Activated CD4-positive, alpha-beta T cell treated with anti-CD3 and anti-CD28 coated beads, Interleukin-10, Interleukin-2, amounts not matched to agents 100 ng/mL and 50 ng/mL, durations not matched to agents 16 hours and 8 hours (primary cell): Measurements from ENCODE around the gene GRB14.
"Not testable (repeated sequence)": the region's sequence is repeated elsewhere in the genome, so short reads cannot be mapped to it uniquely, and the experiment has no call there.

Experiments used
- DNase-seq: peaks from one replicate; pipeline ENCODE4 v3.0.0-alpha.2; 2020

GRB14 gene

GRCh38 chr2:164620873-164621763, at the start of gene GRB14:
Gene GRB14, minus strand, starts transcription at chr2:164621482. Its CDS starts 173 bp downstream, at chr2:164621309.
- no peak for DNase-seq

GRCh38 chr2:164669291-164669690, 48.0 kb upstream of the GRB14 start:
- no peak for DNase-seq

- no peak for DNase-seq
These were observed 46.3 kb upstream of the GRB14 start for GRCh38 chr2:164667566-164667965.

GRCh38 chr2:164664070-164664469, 42.8 kb upstream of the GRB14 start:
- no peak for DNase-seq

GRCh38 chr2:164662868-164663631, 41.8 kb upstream of the GRB14 start:
- DNase-seq = no peak

- no peak for DNase-seq
These were observed 40.8 kb upstream of the GRB14 start for GRCh38 chr2:164662066-164662465.

GRCh38 chr2:164661349-164661748, 40.1 kb upstream of the GRB14 start:
- no peak for DNase-seq

GRCh38 chr2:164657129-164657528, 35.8 kb upstream of the GRB14 start:
- DNase-seq = no peak

GRCh38 chr2:164655750-164656149, 34.5 kb upstream of the GRB14 start:
- no peak for DNase-seq

- DNase-seq = no peak
These were observed 34.1 kb upstream of the GRB14 start for GRCh38 chr2:164655336-164655735.

GRCh38 chr2:164651361-164651760, 30.1 kb upstream of the GRB14 start:
- no peak for DNase-seq

GRCh38 chr2:164644036-164644700, 22.9 kb upstream of the GRB14 start:
- no peak for DNase-seq

GRCh38 chr2:164642946-164643555, 21.8 kb upstream of the GRB14 start:
- no peak for DNase-seq

- DNase-seq = no peak
These were observed 21.0 kb upstream of the GRB14 start for GRCh38 chr2:164642268-164642667.

- not testable (repeated sequence) for DNase-seq
These were observed 7.0 kb upstream of the GRB14 start for GRCh38 chr2:164628319-164628718.

- DNase-seq = no peak
These were observed 4.2 kb upstream of the GRB14 start for GRCh38 chr2:164625378-164625971.

- DNase-seq = no peak
These were observed 3.0 kb upstream of the GRB14 start for GRCh38 chr2:164624316-164624715.

- no peak for DNase-seq
These were observed 1.2 kb upstream of the GRB14 start for GRCh38 chr2:164622338-164623106.

GRCh38 chr2:164621764-164622105, 453 bp upstream of the GRB14 start:
- DNase-seq = no peak

- DNase-seq = no peak
These were observed 825 bp downstream of the GRB14 start for GRCh38 chr2:164620457-164620856.

GRCh38 chr2:164617466-164617865, 3.8 kb downstream of the GRB14 start:
- no peak for DNase-seq
